Neural progenitor cell (in vitro differentiated cells): ENCODE results near the gene IFIT2. TPM values are rescaled to one million over a fixed set of nuclear protein-coding genes. Genes with fewer than 3 reads are reported as not detected.
A peak's percentile ranks its signal among the peaks of the same experiment; 100 is the strongest.

ENCODE experiments used
- DNase-seq: peaks from one replicate; pipeline ENCODE4 v3.0.0-alpha.2; 2016; ENCODE audit warnings: low spot score
- H2AFZ ChIP-seq: fragments of 200-600 bp; sonication (generic); replicated peaks from 2 replicates; pipeline ENCODE4 v1.6.1; 2016; ENCODE audit warnings: antibody characterized with exemption
- H3F3A ChIP-seq: fragments of 200-600 bp; sonication (generic); 2 replicates; pipeline ENCODE4 v1.6.1; 2016; ENCODE audit warnings: antibody characterized with exemption, low read depth
- H3K27ac ChIP-seq: fragments of 200-600 bp; sonication (generic); 2 replicates; pipeline ENCODE4 v1.5.1; 2016; ENCODE audit warnings: mild to moderate bottlenecking
- H3K27me3 ChIP-seq: fragments of 200-600 bp; sonication (generic); 2 replicates; pipeline ENCODE4 v1.6.1; 2016; ENCODE audit warnings: mild to moderate bottlenecking, moderate library complexity
- H3K36me3 ChIP-seq: fragments of 200-600 bp; sonication (generic); 2 replicates; pipeline ENCODE4 v1.5.1; 2016
- H3K4me1 ChIP-seq: fragments of 200-600 bp; sonication (generic); 2 replicates; pipeline ENCODE4 v1.6.1; 2016; ENCODE audit warnings: mixed run types
- H3K4me2 ChIP-seq: fragments of 200-600 bp; sonication (generic); 2 replicates; pipeline ENCODE4 v1.6.1; 2016
- H3K4me3 ChIP-seq: fragments of 200-600 bp; sonication (generic); 2 replicates; pipeline ENCODE4 v1.5.1; 2016
- H3K79me2 ChIP-seq: fragments of 200-600 bp; sonication (generic); 2 replicates; pipeline ENCODE4 v1.6.1; 2016; ENCODE audit warnings: low read depth
- H3K9ac ChIP-seq: fragments of 200-600 bp; sonication (generic); 2 replicates; pipeline ENCODE4 v1.6.1; 2016
- H3K9me3 ChIP-seq: fragments of 200-600 bp; sonication (generic); 2 replicates; pipeline ENCODE4 v1.5.1; 2016; ENCODE audit warnings: low read depth
- H4K20me1 ChIP-seq: fragments of 200-600 bp; sonication (generic); 2 replicates; pipeline ENCODE4 v1.6.1; 2016; ENCODE audit warnings: low read depth
- H3K27ac Mint-ChIP-seq: 3 replicates; pipeline ENCODE4 v1.8.0; 2021; ENCODE audit warnings: mixed read lengths
- H3K27me3 Mint-ChIP-seq: 2 replicates; pipeline ENCODE4 v1.8.0; 2022; ENCODE audit warnings: low read depth, mild to moderate bottlenecking, inconsistent platforms, moderate library complexity, mixed read lengths; ENCODE audit not compliant: insufficient read depth
- H3K36me3 Mint-ChIP-seq: 3 replicates; pipeline ENCODE4 v1.8.0; 2021; ENCODE audit warnings: mixed read lengths
- H3K4me1 Mint-ChIP-seq: 3 replicates; pipeline ENCODE4 v1.8.0; 2021; ENCODE audit warnings: mixed read lengths
- H3K4me3 Mint-ChIP-seq: 3 replicates; pipeline ENCODE4 v1.8.0; 2021; ENCODE audit warnings: mild to moderate bottlenecking, moderate library complexity, mixed read lengths
- H3K9me3 Mint-ChIP-seq: 3 replicates; pipeline ENCODE4 v1.8.0; 2020; ENCODE audit warnings: mixed read lengths
- EZH2 ChIP-seq: fragments of 200-600 bp; sonication (generic); IDR thresholded peaks from 2 replicates; pipeline ENCODE4 v1.6.1; 2017; ENCODE audit warnings: antibody characterized with exemption, mild to moderate bottlenecking, moderate library complexity
- EZH2phosphoT487 ChIP-seq: fragments of 200-600 bp; sonication (generic); IDR thresholded peaks from 2 replicates; pipeline ENCODE4 v1.6.1; 2017; ENCODE audit warnings: antibody characterized with exemption
- total RNA-seq: library from RNA; depleted of rRNA; stranded (reverse); fragments of >200 nt; gene quantifications from 2 replicates; pipeline ENCODE4 v1.2.3, GENCODE V29; 2015; ENCODE audit warnings: low replicate concordance
- TF ChIP-seq, protein P1 (sequence below): fragments of 200-600 bp; sonication (generic); IDR thresholded peaks from 2 replicates; pipeline ENCODE4 v1.5.1; 2017; ENCODE audit warnings: antibody characterized with exemption, mild to moderate bottlenecking

Gene IFIT2
- total RNA-seq, 1 donor from 2014 or later = 0.22 TPM

DNA sequence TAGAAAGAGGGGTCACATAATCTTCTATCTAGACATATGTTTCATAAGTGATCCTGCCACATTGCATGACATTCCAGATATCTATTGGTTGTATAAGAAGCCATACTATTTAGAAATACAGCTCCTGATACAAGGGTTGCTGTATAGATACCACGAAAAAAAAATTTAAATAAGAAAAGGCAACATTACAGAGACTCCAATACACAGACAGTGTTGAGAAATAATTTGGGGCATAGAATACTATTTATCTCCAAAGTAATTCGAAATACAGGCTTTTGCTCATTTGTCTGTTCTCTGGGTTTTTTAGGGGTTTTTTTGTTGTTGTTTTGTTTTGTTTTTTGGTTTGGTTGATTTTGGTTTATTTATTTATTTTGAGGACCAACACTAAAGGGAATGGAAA lies 2.6 kb downstream of the IFIT2 start:
- Histone ChIP-seq H3K4me2 (no peak overlapping the region), H3K36me3 (no peaks in the 10 kb centered on the region), H3K9me3 (no peaks in the 10 kb centered on the region), H4K20me1 (no peaks in the 10 kb centered on the region), H2AFZ (no peak overlapping the region), H3K4me3 (no peak overlapping the region), H3K79me2 (no peaks in the 10 kb centered on the region), H3K9ac (no peak overlapping the region), H3K27ac (no peak overlapping the region), H3K4me1 (no peaks in the 10 kb centered on the region), H3K27me3 (no peaks in the 10 kb centered on the region), H3F3A (no peaks in the 10 kb centered on the region)
- no peak overlapping the region for H3K27ac Mint-ChIP-seq
- no peak for DNase-seq
- TF ChIP-seq EZH2phosphoT487 (no peak), EZH2 (no peak)
- TF ChIP-seq, protein P1, sequence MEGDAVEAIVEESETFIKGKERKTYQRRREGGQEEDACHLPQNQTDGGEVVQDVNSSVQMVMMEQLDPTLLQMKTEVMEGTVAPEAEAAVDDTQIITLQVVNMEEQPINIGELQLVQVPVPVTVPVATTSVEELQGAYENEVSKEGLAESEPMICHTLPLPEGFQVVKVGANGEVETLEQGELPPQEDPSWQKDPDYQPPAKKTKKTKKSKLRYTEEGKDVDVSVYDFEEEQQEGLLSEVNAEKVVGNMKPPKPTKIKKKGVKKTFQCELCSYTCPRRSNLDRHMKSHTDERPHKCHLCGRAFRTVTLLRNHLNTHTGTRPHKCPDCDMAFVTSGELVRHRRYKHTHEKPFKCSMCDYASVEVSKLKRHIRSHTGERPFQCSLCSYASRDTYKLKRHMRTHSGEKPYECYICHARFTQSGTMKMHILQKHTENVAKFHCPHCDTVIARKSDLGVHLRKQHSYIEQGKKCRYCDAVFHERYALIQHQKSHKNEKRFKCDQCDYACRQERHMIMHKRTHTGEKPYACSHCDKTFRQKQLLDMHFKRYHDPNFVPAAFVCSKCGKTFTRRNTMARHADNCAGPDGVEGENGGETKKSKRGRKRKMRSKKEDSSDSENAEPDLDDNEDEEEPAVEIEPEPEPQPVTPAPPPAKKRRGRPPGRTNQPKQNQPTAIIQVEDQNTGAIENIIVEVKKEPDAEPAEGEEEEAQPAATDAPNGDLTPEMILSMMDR = no peak
- no peak overlapping the region for H3K4me3 Mint-ChIP-seq
- H3K36me3 Mint-ChIP-seq = no peaks in the 10 kb centered on the region
- no peaks in the 10 kb centered on the region for H3K27me3 Mint-ChIP-seq
- H3K4me1 Mint-ChIP-seq = peaks cover 5% of the 10 kb centered on the region
- H3K9me3 Mint-ChIP-seq = peaks cover 4% of the 10 kb centered on the region

- DNase-seq = no peak
- H3K9me3 Mint-ChIP-seq = peaks cover 2% of the 10 kb centered on the region
- TF ChIP-seq EZH2phosphoT487 (no peak), EZH2 (no peak)
- TF ChIP-seq, protein P1 = no peak
- H2AFZ ChIP-seq = no peak overlapping the region
- H3K36me3 Mint-ChIP-seq = no peaks in the 10 kb centered on the region
- H3K4me3 Mint-ChIP-seq = no peak overlapping the region
- H3K27me3 ChIP-seq = no peaks in the 10 kb centered on the region
- H3K79me2 ChIP-seq = no peaks in the 10 kb centered on the region
- no peaks in the 10 kb centered on the region for H3K36me3 ChIP-seq
- H3F3A ChIP-seq = no peaks in the 10 kb centered on the region
- H3K9me3 ChIP-seq = no peaks in the 10 kb centered on the region
- H3K4me2 ChIP-seq = no peak overlapping the region
- H3K27me3 Mint-ChIP-seq = no peaks in the 10 kb centered on the region
- peaks cover 5% of the 10 kb centered on the region for H3K4me1 Mint-ChIP-seq
- no peak overlapping the region for H3K4me3 ChIP-seq
- H3K27ac Mint-ChIP-seq = no peak overlapping the region
- H3K4me1 ChIP-seq = no peaks in the 10 kb centered on the region
- no peak overlapping the region for H3K9ac ChIP-seq
- no peak overlapping the region for H3K27ac ChIP-seq
- no peaks in the 10 kb centered on the region for H4K20me1 ChIP-seq
Observed at GRCh38 chr10:89304925-89305324, 3.1 kb downstream of the IFIT2 start.

- H3K4me3 ChIP-seq = no peak overlapping the region
- Mint-ChIP-seq H3K27ac (no peak overlapping the region), H3K4me1 (peaks cover 5% of the 10 kb centered on the region), H3K27me3 (no peaks in the 10 kb centered on the region), H3K4me3 (no peak overlapping the region), H3K36me3 (no peaks in the 10 kb centered on the region), H3K9me3 (peaks cover 2% of the 10 kb centered on the region)
- TF ChIP-seq EZH2 = no peak
- TF ChIP-seq, protein P1 = no peak
- no peak for TF ChIP-seq EZH2phosphoT487
- no peaks in the 10 kb centered on the region for H3F3A ChIP-seq
- H3K4me1 ChIP-seq = no peaks in the 10 kb centered on the region
- H3K27ac ChIP-seq = no peak overlapping the region
- H3K4me2 ChIP-seq = no peak overlapping the region
- H3K9me3 ChIP-seq = no peaks in the 10 kb centered on the region
- no peaks in the 10 kb centered on the region for H3K79me2 ChIP-seq
- H3K36me3 ChIP-seq = no peaks in the 10 kb centered on the region
- H4K20me1 ChIP-seq = no peaks in the 10 kb centered on the region
- H2AFZ ChIP-seq = peak overlapping the region; percentile 19
- no peaks in the 10 kb centered on the region for H3K27me3 ChIP-seq
- no peak for DNase-seq
- H3K9ac ChIP-seq = no peak overlapping the region
Observed at GRCh38 chr10:89305766-89306433, 4.1 kb downstream of the IFIT2 start.
